B cell (primary cell): ENCODE results near the gene ADAMTS14.

ENCODE experiments used
- CTCF ChIP-seq: fragments of 200-600 bp; IDR thresholded peaks from one replicate; pipeline ENCODE4 v1.8.0; 2022; ENCODE audit warnings: antibody characterized with exemption, mild to moderate bottlenecking
- EZH2 ChIP-seq: IDR thresholded peaks from 2 replicates; pipeline ENCODE4 v1.6.1; 2012; ENCODE audit warnings: borderline replicate concordance, low read depth, mild to moderate bottlenecking, moderate library complexity, low read length; ENCODE audit not compliant: insufficient read depth, poor library complexity, severe bottlenecking

GRCh38 chr10:70650104-70650503, 22.2 kb upstream of the ADAMTS14 start:
- TF ChIP-seq CTCF, result no peak
- TF ChIP-seq EZH2, result no peak
